Small intestine (tissue), 16 donors: Measurements from ENCODE around the gene XYLT1. TPM values are rescaled to one million over a fixed set of nuclear protein-coding genes. Genes with fewer than 3 reads are reported as not detected.
A peak's percentile ranks its signal among the peaks of the same experiment; 100 is the strongest.

Experiments
- DNase-seq, 2 donors: peaks; one replicate each; pipeline versions ENCODE4 v3.0.0 to v3.0.0-alpha.2; 2013
- FAIRE-seq: peaks from 2 replicates; lab custom pipeline; 2012; peaks lifted over from hg19 to GRCh38; lab: Jason Lieb, UNC
- H3K27ac ChIP-seq, 3 donors: one replicate each; pipeline ENCODE4 v1.5.1; 2013; ENCODE audit warnings: low read length in 2 of 3, mild to moderate bottlenecking in 2 of 3, control low read depth in 1 of 3, inconsistent platforms in 1 of 3, low read depth in 1 of 3, moderate library complexity in 1 of 3
- H3K27me3 ChIP-seq, 3 donors: one replicate each; pipeline ENCODE4 v1.6.1; 2013; ENCODE audit warnings: low read length in 3 of 3, inconsistent platforms in 1 of 3; ENCODE audit not compliant: control insufficient read depth in 3 of 3, insufficient read depth in 3 of 3
- H3K36me3 ChIP-seq, 3 donors: one replicate each; pipeline ENCODE4 v1.6.1; 2013; ENCODE audit warnings: low read length in 3 of 3, inconsistent platforms in 1 of 3, low read depth in 1 of 3, mild to moderate bottlenecking in 1 of 3, moderate library complexity in 1 of 3; ENCODE audit not compliant: control insufficient read depth in 3 of 3, insufficient read depth in 2 of 3
- H3K4me1 ChIP-seq, 3 donors: one replicate each; pipeline ENCODE4 v1.6.1; 2013; ENCODE audit warnings: low read length in 2 of 3, inconsistent platforms in 1 of 3, low read depth in 1 of 3, mild to moderate bottlenecking in 1 of 3, moderate library complexity in 1 of 3; ENCODE audit not compliant: control insufficient read depth in 3 of 3, insufficient read depth in 2 of 3
- H3K4me3 ChIP-seq, 3 donors: one replicate each; pipeline ENCODE4 v1.5.1; 2013; ENCODE audit warnings: low read length in 3 of 3, control low read depth in 1 of 3, inconsistent platforms in 1 of 3, low read depth in 1 of 3, mild to moderate bottlenecking in 1 of 3, moderate library complexity in 1 of 3
- H3K9me3 ChIP-seq, 2 donors: one replicate each; pipeline ENCODE4 v1.6.1; 2013; ENCODE audit warnings: low read depth in 1 of 2, low read length in 1 of 2; ENCODE audit not compliant: control insufficient read depth in 2 of 2, insufficient read depth in 1 of 2
- WGBS, 3 donors: extraction: QIAGEN DNeasy Blood & Tissue Kit; methylation state at CpG; one replicate each; pipeline ENCODE4 v1.1.7; 2013; 5-methylcytosine and 5-hydroxymethylcytosine counted together
- long read RNA-seq, 10 donors: transcript quantifications; one replicate each; lab custom pipeline, GENCODE V29; 2026
- polyA plus RNA-seq, 4 donors: library from polyadenylated mRNA; stranded (reverse) in 3 of 4; unstranded in 1 of 4; fragments of 200-250 nt in 3 of 4; fragments of 120-200 nt in 1 of 4; gene quantifications; one replicate each; pipeline versions ENCODE4 v1.2.1 to v1.2.3, GENCODE V29; 2013
- donor health status: healthy with polysubstance abuse.
- donor health status: control.
- donor health status: control.
- donor health status: Bipolar disorder and iron deficiency.
- donor health status: healthy.

XYLT1 gene, protein sequence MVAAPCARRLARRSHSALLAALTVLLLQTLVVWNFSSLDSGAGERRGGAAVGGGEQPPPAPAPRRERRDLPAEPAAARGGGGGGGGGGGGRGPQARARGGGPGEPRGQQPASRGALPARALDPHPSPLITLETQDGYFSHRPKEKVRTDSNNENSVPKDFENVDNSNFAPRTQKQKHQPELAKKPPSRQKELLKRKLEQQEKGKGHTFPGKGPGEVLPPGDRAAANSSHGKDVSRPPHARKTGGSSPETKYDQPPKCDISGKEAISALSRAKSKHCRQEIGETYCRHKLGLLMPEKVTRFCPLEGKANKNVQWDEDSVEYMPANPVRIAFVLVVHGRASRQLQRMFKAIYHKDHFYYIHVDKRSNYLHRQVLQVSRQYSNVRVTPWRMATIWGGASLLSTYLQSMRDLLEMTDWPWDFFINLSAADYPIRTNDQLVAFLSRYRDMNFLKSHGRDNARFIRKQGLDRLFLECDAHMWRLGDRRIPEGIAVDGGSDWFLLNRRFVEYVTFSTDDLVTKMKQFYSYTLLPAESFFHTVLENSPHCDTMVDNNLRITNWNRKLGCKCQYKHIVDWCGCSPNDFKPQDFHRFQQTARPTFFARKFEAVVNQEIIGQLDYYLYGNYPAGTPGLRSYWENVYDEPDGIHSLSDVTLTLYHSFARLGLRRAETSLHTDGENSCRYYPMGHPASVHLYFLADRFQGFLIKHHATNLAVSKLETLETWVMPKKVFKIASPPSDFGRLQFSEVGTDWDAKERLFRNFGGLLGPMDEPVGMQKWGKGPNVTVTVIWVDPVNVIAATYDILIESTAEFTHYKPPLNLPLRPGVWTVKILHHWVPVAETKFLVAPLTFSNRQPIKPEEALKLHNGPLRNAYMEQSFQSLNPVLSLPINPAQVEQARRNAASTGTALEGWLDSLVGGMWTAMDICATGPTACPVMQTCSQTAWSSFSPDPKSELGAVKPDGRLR
- polyA plus RNA-seq = 10 to 100 TPM in 1 of 4 donors, 1 to 10 TPM in 3; 1.9 to 11.2 (median 4.1) TPM
- long read RNA-seq, donor 1 = 0 reads
- long read RNA-seq, donor 2 = 0 reads
- long read RNA-seq, donor 3 = 0 reads
- long read RNA-seq, donor 4, full-length matches to known transcripts = 1 of 1 reads
- long read RNA-seq, donor 4, partial matches to known transcripts = 0 of 1 reads
- long read RNA-seq, donor 4, other reads (novel, unspliced or antisense) = 0 of 1 reads
- long read RNA-seq, donor 5 = 0 reads
- long read RNA-seq, donor 6, full-length matches to known transcripts = 1 of 1 reads
- long read RNA-seq, donor 6, partial matches to known transcripts = 0 of 1 reads
- long read RNA-seq, donor 6, other reads (novel, unspliced or antisense) = 0 of 1 reads
- long read RNA-seq, donor 7 = 0 reads
- long read RNA-seq, donor 8 = 0 reads
- long read RNA-seq, donor 9 = 0 reads
- long read RNA-seq, donor 10 = 0 reads

DNA sequence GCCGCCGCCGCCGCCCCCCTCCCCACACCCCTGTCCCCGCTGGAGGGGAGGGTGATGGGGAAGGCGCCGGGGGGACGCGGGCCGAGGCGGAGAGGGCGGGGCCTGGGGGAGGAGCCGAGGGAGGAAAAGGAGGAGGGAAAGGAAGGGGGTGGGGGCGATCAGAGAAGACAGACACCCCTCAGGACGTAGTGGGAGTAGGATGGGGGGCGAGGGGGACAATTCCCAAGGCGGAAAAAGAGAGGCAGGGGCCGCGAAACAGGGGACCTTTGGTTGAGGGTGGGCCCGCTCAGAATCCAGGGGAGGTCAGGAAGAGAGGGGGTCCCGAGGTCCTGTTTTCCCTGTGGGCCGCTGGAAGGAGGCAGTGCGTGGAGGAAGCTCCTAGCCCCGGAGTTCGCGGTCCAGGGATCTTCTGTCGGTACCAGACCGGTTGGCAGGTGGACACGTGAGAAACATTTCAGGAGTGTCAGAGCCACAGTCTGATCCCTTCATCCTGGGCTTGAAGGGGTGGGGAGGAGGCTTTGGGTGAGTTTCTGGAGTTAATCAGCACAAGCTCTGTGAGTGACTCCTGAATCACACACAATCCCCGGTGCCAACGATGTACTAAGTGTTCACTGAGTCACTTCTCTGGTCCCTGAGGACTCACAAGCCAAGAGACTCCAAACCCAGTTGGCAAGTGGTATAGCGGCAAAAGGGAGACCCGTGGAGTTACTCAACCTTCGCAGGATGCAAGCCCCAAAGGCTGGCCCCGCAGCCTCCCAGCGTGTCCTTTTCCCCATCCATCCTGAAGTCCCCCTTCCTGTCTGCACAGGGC, at the start of gene XYLT1:
Gene XYLT1, minus strand, starts transcription at position 53 of the 811 bp plus-strand sequence. CDS start 164 bp downstream, outside the sequence.
- H3K27ac ChIP-seq = peak within 1 kb of the TSS; percentile 61 to 76 (median 67)
- DNase-seq = peak; percentile 41 to 76
- H3K9me3 ChIP-seq = no peaks in the 10 kb centered on the region
- FAIRE-seq = no peak
- H3K36me3 ChIP-seq = no peaks in the 10 kb centered on the region
- H3K4me3 ChIP-seq = peak within 1 kb of the TSS; percentile 69 to 92 (median 70)
- WGBS, 3 donors = 11 to 19% (median 16%) methylated on average over 20 to 36 of the region's 36 CpGs
- peaks cover 6 to 24% (median 14%) of the 10 kb centered on the region in 3 donors for H3K4me1 ChIP-seq
- H3K27me3 ChIP-seq = peaks cover 0 to under 1% (median 0%) of the 10 kb centered on the region in 3 donors

DNA sequence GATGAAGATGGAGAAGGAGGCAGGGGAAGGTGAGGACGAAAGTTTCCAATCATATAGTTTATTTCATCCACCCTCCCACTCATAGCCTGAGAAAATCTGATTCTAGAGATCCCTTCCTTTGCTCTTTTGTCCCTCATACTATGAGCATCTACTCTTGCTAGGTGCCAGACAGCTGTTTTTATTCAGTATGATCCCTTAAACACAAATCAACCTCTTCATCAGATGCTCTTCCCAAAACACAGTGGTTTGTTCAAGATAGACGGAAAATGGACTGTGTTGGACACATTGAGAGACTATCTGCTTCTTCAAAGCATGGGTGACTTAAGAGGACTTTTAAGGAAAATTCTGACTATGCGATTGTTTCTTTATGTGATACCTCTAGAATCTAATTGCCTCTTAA, 49.4 kb upstream of the XYLT1 start:
- no peaks in the 10 kb centered on the region for H3K4me1 ChIP-seq
- H3K9me3 ChIP-seq = no peaks in the 10 kb centered on the region
- FAIRE-seq (no peak), DNase-seq (no peak)
- no peak overlapping the region for H3K4me3 ChIP-seq
- H3K27ac ChIP-seq = no peak overlapping the region
- H3K36me3 ChIP-seq = no peaks in the 10 kb centered on the region
- H3K27me3 ChIP-seq = no peaks in the 10 kb centered on the region
- WGBS, 3 donors = 83 to 88% (median 84%) methylated on average over 3 of the region's 3 CpGs

DNA sequence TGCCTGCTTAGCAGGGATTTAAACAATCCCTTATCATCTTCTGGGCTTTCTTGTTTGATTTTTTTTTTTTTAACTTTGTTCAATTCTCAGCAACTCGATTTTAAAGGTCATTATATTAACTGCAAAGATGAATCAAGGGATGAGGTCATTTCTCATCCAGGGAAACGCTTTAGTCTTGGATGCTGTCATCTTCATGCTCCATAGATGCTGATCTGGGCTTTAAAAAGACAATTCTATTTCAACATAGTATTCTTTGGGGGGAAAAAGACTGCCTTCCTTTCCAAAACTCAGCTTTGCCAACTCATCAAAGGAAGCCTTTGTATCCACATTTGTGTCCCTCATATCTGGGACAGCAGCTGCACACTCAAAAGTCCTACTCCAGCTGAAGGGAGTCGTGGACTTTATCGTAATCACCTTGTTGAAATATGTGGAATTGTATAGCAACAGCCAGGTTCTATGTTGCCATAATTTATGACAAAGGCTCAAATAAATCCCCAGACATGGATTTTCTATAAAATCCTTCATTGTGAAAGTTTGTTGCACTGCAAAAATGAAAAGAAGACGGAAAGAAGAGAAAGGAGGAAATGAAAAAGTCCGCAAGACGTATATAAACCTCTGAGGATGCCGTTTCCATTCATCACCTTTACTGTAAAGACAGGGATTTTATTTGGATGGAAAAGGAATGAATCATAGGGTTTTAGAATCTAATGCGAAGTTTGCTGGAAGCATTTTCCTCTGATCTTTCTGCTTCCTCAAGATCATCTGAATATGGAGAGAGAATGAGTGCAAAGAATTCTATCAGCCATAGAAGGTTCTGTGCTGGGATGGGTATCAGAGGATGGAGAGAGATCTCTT, 48.6 kb upstream of the XYLT1 start:
- WGBS, 3 donors = 65 to 74% (median 73%) methylated on average over 9 of the region's 9 CpGs
- DNase-seq = no peak
- H3K4me3 ChIP-seq = no peak overlapping the region
- no peaks in the 10 kb centered on the region for H3K36me3 ChIP-seq
- H3K27ac ChIP-seq = no peak overlapping the region
- no peaks in the 10 kb centered on the region for H3K9me3 ChIP-seq
- no peak for FAIRE-seq
- no peaks in the 10 kb centered on the region for H3K4me1 ChIP-seq
- H3K27me3 ChIP-seq = no peaks in the 10 kb centered on the region

DNA sequence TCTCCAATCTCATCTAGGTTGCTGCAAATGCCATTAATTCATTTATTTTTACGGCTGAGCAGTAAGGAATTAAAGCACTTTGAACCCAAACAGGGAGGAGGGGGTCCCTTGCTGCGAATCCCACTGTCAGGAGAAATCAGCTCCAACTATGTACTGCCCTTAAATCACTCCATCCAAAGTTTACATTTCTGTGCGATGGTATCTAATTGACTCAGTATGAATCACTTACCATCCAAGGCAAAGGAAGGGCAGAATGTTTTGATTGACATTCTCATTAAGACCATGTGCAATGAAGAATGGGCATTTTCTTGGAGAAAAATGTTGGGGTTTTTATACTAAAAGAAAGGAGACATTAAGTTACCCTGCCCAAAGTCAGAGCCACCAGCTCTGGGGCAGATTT, 47.7 kb upstream of the XYLT1 start:
- Histone ChIP-seq H3K4me1 (no peaks in the 10 kb centered on the region), H3K4me3 (no peak overlapping the region), H3K36me3 (no peaks in the 10 kb centered on the region), H3K27ac (no peak overlapping the region), H3K27me3 (no peaks in the 10 kb centered on the region), H3K9me3 (no peaks in the 10 kb centered on the region)
- 40 to 47% (median 47%) methylated on average over 3 of the region's 3 CpGs for WGBS, 3 donors
- DNase-seq = no peak
- no peak for FAIRE-seq

DNA sequence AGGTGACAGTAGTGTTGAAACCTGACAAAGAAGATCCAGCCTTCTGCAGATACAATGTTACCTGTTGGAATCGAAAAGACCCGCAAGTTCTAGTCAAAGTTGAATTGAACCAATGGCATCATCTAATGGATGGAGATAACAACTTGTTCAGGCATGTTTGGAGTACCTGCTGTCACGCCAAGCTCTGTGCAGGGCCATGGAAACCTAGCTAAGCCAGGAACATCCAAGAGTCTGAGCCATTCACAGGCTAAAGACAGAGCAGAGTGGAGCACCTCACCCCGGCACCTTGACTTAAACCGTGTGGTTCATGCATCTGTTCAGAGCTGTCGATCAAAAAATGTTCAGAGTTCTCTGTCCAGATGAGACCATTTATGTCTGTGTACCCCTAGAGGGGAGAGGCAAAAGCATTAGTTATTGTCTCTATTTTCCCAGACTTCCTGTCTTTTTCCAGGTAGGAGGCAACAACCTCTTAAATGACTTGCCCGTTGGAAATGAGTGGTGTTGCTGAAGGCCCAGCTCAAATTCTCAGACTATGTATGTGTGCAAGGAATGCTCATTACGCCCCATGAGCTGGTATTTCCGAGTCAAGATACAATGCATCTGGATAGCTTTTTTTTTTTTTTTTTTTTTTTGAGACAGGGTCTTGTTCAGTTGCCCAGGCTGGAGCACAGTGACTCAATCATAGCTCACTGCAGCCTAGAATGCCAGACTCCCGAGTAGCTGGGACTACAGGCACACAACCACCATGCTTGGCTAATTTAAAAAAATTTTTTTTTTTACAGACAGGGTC, 44.9 kb upstream of the XYLT1 start:
- H3K27me3 ChIP-seq = no peaks in the 10 kb centered on the region
- no peak overlapping the region for H3K4me3 ChIP-seq
- WGBS, 3 donors = 89 to 91% (median 91%) methylated on average over 10 of the region's 10 CpGs
- DNase-seq = no peak
- no peaks in the 10 kb centered on the region for H3K36me3 ChIP-seq
- no peaks in the 10 kb centered on the region for H3K9me3 ChIP-seq
- no peak for FAIRE-seq
- H3K27ac ChIP-seq = no peak overlapping the region
- H3K4me1 ChIP-seq = no peaks in the 10 kb centered on the region

DNA sequence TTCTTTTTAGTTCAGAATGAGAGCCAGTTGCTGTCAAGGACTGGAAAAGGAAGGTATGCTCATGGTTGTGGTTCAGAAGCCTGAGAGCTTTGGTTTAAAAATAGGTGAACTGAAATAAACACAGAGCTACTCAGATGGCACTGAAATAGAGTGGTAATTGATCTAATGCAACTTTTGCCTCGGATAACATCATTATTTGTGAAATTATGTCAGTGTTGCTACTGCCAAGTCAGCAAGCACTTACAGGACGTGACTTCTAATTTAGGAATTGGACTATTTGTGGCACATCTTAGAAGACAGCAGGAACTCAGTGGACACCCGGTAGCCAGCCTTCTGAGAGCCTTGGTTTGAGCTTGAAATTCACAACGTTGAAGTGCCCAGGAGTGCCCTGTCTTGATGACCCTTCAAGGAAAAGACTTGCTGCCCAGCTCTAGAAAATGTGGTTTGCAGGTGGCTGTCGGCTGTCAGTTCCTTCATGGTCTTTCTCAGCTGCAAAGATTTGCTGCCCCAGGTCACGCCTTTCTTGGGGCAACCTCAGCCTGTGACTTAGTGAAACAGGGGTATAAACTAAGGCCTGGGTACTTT, 42.0 kb upstream of the XYLT1 start:
- FAIRE-seq = no peak
- Histone ChIP-seq H3K4me3 (no peak overlapping the region), H3K9me3 (peaks cover 0 to 3% of the 10 kb centered on the region in 2 donors), H3K4me1 (no peaks in the 10 kb centered on the region), H3K36me3 (no peaks in the 10 kb centered on the region), H3K27ac (no peak overlapping the region), H3K27me3 (peaks cover 0 to 3% (median 0%) of the 10 kb centered on the region in 3 donors)
- 50 to 62% (median 50%) methylated on average over 6 of the region's 6 CpGs for WGBS, 3 donors
- no peak for DNase-seq
